ENCODE results near the gene HAPSTR1.
"Not testable (repeated sequence)": the region's sequence is repeated elsewhere in the genome, so short reads cannot be mapped to it uniquely, and the experiment has no call there.

HAPSTR1 gene

GRCh38 chr16:9090960-9091866 is at the start of gene HAPSTR1:
Gene HAPSTR1 (plus strand): TSS chr16:9091644. CDS start chr16:9092045, 401 bp downstream.
- DNase-seq: peak; percentile 100

- no peak for DNase-seq
Measured at GRCh38 chr16:9042533-9042932, 48.9 kb upstream of the HAPSTR1 start.

DNA sequence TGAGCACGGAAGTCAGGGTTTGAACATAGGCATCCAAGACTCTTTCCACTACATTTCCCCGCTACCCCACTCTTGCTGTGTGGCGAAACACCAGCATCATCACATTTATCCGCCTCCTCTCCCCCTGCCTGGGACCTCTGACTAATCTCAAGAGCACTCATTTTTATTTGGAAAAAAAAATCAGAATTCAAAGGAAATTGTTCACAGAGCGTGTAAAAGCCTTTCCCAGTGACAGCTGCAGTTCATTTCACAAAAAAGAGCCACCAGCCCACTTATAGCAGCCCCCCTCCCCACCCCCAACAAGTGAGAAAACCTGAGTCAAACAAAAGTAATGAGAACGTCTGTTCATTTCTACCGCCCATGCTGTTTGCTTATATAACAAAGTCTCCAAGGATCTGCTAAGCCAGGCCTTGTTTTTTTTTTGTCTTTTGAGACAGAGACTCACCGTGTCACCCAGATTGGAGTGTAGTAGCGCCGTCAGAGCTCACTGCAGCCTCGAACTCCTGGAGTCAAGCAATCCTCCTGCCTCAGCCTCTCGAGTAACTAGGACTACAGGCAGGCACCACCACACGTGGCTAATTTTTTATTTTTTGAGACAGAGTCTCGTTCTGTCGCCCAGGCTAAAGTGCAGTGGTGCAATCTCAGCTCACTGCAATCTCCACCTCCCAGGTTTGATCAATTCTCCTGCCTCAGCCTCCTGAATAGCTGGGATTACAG is 48.3 kb upstream of the HAPSTR1 start:
- no peak for DNase-seq

DNA sequence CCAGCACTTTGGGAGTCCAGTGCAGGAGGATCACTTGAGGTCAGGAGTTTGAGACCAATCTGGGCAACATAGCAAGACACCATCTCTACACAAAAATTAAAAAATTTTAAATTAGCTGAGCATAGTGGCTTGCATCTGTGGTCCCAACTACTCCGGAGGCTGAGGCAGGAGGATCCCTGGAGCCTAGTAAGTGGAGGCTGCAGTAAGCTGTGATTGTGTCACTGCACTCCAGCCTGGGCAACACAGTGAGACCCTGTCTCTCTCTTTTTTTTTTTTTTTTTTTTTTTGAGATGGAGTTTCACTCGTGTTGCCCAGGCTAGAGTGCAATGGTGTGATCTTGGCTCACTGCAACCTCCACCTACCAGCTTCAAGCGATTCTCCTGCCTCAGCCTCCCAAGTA is 45.9 kb upstream of the HAPSTR1 start:
- not testable (repeated sequence) for DNase-seq

DNA sequence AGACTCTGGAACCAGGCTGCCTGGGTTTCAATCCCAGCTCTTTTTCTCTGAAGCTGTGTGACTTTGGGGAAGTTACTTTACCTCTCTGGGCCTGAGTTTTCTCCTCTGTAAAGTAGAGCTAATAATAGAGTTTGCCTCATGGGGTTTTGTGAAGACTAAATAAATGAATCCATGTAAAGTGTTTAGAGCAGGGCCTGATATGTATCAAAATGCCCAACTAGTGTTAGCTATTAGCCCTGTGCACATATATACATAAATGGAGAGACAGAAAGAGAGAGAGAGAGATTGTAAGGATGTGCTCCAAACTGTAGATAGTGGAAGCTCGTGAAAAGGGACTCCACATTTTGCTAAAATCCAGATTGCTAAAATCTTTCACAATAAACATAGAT is 44.8 kb upstream of the HAPSTR1 start:
- no peak for DNase-seq

GRCh38 chr16:9047689-9048301 is 43.6 kb upstream of the HAPSTR1 start:
- DNase-seq: peak; percentile 69

GRCh38 chr16:9048302-9048700 is 43.1 kb upstream of the HAPSTR1 start:
- no peak for DNase-seq

DNA sequence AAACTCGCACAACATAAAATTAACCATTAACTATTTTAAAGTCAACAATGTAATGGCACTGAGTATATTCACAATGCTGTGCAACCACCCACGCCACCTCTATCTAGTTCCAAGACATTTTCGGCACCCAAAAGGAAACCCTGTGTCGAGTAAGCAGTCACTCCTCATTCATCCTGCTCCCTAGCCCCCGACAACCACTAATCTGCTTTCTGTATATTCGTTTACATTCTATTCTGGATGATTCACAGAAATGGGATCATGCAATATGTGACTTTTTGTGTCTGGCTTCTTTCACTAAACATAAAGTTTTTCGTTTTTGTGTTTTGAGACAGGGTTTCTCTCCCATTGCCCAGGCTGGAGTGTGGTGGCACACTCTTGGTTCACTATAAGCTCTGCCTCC is 42.2 kb upstream of the HAPSTR1 start:
- DNase-seq: no peak

- DNase-seq: no peak
Measured at GRCh38 chr16:9050102-9050830, 41.2 kb upstream of the HAPSTR1 start.

GRCh38 chr16:9053006-9053601 is 38.3 kb upstream of the HAPSTR1 start:
- peak; percentile 18 for DNase-seq

DNA sequence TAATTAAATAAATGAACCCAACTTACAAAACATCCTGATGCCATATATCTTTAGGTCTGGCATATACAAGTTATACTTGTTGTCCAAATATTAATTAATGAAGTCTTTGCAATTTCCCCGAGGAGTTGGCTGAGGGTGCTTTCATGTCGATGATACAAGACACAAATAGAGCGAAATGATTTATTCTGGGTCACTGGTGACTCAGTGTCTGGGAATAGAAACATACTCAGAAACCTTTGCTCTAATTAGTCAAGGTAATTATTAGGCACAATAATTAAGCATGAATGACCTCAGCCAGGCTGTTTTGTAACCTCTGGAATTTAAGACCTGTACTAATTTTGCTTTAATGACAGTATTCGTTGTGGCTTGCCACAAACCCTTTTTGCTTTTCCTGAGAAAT is 37.0 kb upstream of the HAPSTR1 start:
- DNase-seq: no peak

GRCh38 chr16:9055115-9055514 is 36.3 kb upstream of the HAPSTR1 start:
- DNase-seq: no peak

GRCh38 chr16:9055661-9056060 is 35.8 kb upstream of the HAPSTR1 start:
- DNase-seq: no peak

- DNase-seq: no peak
Measured at GRCh38 chr16:9056061-9056460, 35.4 kb upstream of the HAPSTR1 start.

DNA sequence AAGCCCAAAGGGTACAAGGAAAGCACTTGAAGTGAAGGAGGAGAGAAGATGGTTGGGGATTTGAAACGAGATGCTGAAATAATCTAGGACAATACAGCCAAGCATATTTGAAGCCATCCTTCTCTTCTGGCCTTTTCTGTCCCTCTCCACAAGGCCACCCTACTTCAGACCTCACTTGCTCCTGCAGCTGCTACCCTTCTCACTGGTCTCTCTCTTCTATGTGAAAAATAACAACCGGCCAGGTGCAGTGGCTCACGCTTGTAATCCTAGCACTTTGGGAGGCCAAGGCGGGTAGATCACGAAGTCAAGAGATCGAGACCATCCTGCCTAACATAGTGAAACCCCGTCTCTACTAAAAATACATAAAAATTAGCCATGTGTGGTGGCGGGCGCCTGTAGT is 33.2 kb upstream of the HAPSTR1 start:
- no peak for DNase-seq

DNA sequence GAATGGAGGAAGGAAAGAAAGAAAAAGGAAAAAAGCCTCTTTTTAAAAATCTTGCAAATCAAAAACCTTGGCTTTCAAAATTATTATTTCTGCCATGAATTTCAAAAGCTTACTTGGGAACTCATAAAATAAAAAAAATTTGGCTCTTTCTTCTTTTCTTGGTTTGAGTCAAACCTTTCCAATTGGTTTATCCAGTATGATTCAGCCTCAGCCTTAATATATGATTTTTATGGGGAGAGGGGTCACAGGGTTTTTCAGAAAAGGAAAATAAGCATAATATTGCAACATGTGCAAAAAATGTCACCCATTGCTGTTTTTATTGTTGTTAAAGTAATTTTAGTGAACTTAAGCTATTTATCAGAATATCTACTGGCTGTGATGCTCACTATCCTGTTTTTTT is 31.2 kb upstream of the HAPSTR1 start:
- no peak for DNase-seq

DNA sequence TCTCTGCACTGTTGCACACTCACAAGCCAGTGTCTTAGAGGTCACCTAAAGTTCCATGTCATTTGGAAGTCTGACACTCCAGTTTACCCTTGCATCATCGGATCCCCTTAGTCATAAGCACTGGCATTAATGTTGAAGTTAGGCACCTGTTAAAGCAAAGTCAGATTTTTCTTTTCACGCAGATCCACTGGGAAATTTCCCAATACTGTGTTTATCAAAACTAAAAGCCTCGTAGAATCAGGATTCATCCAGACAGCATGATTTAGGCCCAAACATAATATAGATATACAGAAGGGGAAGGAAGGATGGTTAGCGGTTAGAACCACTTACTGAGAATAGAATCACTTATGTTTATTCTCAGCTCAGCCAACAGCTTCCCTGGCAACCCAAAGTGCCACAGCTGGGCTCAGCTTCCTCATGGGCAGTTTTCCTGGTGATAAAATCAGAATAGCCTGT is 30.1 kb upstream of the HAPSTR1 start:
- peak; percentile 0 for DNase-seq

GRCh38 chr16:9062301-9062700 is 29.1 kb upstream of the HAPSTR1 start:
- DNase-seq: no peak

DNA sequence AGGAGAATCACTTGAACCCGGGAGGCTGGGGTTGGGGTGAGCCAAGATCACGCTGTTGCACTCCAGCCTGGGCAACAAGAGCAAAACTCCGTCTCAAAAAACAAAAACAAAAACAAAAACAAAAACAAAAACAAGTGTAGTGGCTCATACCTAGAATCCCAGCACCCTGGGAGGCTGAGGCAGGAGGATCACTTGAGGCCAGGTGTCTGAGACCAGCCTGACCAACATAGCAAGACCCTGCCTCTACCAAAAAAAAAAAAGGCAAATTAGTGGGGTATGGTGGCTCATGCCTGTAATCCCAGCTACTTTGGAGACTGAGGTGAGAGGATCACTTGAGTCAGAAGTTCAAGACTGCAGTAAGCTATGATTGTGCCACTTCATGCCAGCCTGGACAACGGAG is 26.4 kb upstream of the HAPSTR1 start:
- DNase-seq: no peak

DNA sequence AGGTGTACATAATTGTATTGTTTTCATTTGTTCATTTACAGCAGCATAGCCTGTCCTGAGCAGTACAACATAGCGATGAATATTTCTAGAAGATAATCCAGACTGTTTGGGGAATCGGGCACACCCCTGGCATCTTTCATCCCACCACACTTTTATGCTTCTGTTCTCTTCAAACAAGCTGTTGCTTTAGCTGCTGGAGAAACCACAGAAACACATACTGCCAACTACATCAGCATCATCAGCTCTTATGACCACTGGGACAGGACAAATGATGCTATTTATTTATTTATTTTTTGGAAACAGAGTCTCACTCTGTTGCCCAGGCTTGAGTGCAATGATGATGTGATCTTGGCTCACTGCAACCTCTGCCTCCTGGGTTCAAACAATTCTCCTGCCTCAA is 22.6 kb upstream of the HAPSTR1 start:
- no peak for DNase-seq

- DNase-seq: no peak
Measured at GRCh38 chr16:9070254-9070653, 21.2 kb upstream of the HAPSTR1 start.

GRCh38 chr16:9071377-9071776 is 20.1 kb upstream of the HAPSTR1 start:
- no peak for DNase-seq
